ENCODE data around the gene MAP2K5.
A peak's percentile ranks its signal among the peaks of the same experiment; 100 is the strongest.

MAP2K5 gene

DNA sequence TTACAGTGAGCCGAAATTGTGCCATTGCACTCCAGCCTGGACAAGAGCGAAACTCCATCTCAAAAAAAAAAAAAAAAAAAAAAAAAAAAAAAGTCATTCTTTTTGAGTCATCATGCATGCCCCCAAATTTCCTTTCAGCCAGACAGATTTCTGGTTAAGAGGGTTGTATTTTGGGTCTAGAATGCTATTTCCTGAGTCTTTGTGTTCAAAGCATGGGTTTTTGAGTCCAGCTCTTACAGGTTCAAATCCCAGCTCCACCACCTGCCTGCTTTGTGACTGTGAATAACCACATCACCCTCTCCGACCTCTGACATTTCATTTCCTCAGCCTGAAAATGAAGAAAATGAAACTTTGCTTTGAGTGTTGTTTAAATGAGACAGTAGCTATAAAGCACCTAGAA, 30.9 kb upstream of the MAP2K5 start:
- POLR2A ChIA-PET (ENCODE audit: low non-redundant PET) = no interaction called here
- H3K27ac ChIP-seq = no peak overlapping the region
- CTCF ChIA-PET = no interaction called here
- TF ChIP-seq, protein P1, sequence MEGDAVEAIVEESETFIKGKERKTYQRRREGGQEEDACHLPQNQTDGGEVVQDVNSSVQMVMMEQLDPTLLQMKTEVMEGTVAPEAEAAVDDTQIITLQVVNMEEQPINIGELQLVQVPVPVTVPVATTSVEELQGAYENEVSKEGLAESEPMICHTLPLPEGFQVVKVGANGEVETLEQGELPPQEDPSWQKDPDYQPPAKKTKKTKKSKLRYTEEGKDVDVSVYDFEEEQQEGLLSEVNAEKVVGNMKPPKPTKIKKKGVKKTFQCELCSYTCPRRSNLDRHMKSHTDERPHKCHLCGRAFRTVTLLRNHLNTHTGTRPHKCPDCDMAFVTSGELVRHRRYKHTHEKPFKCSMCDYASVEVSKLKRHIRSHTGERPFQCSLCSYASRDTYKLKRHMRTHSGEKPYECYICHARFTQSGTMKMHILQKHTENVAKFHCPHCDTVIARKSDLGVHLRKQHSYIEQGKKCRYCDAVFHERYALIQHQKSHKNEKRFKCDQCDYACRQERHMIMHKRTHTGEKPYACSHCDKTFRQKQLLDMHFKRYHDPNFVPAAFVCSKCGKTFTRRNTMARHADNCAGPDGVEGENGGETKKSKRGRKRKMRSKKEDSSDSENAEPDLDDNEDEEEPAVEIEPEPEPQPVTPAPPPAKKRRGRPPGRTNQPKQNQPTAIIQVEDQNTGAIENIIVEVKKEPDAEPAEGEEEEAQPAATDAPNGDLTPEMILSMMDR (conservative IDR thresholded peaks at IDR 0.05; ENCODE audit: low read depth) = no peak
- DNase-seq (ENCODE audit: low spot score) = no peak

DNA sequence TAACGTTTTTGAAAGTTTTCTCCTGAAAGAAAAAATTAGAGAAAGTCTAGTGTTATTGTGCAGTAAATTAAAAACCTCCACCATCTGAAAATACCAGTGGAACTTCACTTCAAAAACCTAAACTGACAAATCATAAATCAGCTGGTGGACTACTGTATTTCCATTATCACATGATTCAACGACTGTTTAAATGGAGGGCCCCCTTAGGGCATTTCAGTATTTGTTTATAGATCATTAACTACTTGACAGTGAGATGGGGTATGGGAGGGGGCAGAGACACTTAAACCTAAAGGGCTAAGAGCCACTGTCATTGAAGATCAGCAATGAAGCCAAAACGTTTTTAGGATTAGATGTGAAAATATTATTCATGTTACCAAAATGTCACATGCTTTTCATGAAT, 30.4 kb upstream of the MAP2K5 start:
- TF ChIP-seq, protein P1 (conservative IDR thresholded peaks at IDR 0.05; ENCODE audit: low read depth) = no peak
- no peak overlapping the region for H3K27ac ChIP-seq
- ChIA-PET POLR2A (ENCODE audit: low non-redundant PET) (no interaction called here), CTCF (no interaction called here)
- no peak for DNase-seq (ENCODE audit: low spot score)

DNA sequence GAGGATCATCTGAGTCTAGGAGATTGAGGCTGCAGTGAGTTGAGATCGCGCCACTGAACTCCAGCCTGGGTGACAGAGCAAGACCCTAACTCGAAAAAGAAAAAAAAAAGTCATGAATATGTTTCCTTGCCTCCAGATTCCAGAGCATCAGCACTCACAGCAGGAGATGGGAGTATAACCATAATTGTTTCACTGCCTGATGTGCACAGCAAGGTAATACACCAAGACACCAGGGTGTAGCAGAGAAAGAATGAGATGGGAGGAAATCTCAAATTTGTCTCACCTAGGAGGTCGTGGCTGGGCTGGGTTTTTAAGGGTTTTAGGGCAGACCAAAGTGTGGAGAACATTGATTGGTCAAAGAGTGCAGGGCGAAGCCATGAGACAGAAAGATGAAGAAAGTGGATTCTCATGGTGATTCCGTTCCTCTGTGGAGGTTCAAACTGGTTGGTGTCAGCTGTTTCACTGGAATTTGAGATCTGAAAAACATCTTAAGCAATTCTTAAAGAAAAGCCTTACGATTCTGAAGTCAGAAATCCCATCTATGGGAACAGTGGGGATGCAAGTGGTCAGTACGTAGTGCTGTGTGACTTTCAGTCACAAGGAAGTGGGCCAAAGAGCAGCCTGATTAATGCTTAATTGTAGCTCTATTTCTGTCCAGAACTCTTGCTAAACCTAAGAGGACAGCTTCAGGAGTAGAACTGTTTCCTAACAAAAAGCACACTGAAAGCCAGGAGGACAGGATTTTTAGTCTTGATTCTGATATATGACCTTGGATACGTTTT, 29.4 kb upstream of the MAP2K5 start:
- TF ChIP-seq, protein P1 (conservative IDR thresholded peaks at IDR 0.05; ENCODE audit: low read depth) = no peak

DNA sequence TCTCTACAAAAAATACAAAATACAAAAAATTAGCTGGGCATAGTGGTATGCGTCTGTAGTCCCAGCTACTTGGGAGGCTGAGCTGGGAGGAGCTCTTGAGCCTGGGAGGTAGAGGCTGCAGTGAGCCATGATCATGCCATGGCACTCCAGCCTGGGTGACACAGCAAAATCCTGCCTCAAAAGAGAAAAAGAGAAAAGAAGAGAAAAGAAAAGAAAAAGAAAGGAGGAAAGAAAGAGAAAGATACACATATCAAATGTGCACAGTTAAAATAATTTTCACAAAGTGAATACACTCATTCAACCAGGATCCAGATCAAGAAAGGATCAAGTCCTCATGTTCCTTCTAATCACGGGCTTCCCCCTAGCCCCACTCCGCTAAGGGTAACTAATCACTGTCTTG, 27.4 kb upstream of the MAP2K5 start:
- no peak for DNase-seq (ENCODE audit: low spot score)
- no peak overlapping the region for H3K27ac ChIP-seq
- TF ChIP-seq, protein P1 (conservative IDR thresholded peaks at IDR 0.05; ENCODE audit: low read depth) = no peak
- ChIA-PET POLR2A (ENCODE audit: low non-redundant PET) (no interaction called here), CTCF (no interaction called here)

More for the DNA sequence above, 29.4 kb upstream of the MAP2K5 start:
- POLR2A ChIA-PET (ENCODE audit: low non-redundant PET) = no interaction called here
- no peak overlapping the region for H3K27ac ChIP-seq
- CTCF ChIA-PET = no interaction called here
- no peak for DNase-seq (ENCODE audit: low spot score)

DNA sequence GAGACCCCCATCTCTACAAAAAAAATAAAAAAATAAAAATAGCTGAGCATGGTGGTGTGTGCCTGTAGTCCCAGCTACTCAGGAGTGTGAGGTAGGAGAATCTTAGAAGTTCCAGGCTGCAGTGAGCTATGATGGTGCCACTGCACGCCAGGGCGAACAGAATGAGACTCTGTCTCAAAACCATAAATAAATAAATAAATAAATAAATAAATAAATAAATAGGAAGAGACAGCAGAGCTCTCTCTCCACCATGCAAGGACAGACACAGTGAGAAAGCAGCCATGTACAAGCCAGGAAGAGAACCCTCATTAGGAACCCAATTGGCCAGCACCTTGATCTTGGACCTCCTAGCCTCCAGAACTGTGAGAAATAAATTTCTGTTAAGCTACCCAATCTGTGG, 26.9 kb upstream of the MAP2K5 start:
- DNase-seq (ENCODE audit: low spot score) = no peak
- POLR2A ChIA-PET (ENCODE audit: low non-redundant PET) = no interaction called here
- H3K27ac ChIP-seq = no peak overlapping the region
- TF ChIP-seq, protein P1 (conservative IDR thresholded peaks at IDR 0.05; ENCODE audit: low read depth) = no peak
- CTCF ChIA-PET = no interaction called here

DNA sequence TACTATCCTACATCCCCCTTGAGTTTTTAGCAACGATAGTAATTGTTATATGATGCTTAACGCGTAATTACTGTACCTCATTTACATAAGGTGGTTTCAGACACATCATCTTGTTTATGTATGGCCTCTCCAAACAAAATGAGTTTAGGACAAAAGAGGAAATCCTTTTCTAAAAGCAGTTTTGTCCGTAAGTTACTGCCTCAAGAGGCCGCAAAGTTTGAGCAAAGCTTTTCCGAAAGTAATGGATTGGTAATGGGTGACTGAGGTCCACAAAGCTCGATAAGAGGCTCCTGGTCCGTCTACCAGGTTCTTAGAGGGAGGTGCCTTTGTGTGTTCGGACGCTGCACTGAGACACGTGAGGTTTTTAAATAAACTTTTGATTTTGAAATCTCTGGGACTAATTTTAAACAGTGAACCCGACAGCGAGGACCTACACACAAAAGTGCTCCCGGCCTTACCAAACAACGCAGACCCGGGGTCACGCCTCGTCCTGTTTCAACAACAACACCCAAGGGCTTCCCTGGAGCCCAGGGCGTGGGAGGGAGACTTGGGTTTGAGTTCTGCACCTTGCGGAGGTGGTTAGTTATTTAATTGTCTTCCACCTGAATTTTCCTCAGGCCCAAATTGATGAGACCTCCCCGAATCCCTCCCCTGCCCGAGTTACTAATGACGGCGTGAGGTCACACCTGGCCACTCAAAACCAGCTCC, 22.0 kb upstream of the MAP2K5 start:
- ChIA-PET CTCF (interaction anchor here (0.7 kb wide), 1 partner anchor 25 kb away, joined by 3 read pairs; no protein-coding TSS in a partner anchor), POLR2A (ENCODE audit: low non-redundant PET) (interaction anchor here (0.6 kb wide), 2 partner anchors 444 to 591 kb away, joined by 3 to 4 read pairs; no protein-coding TSS in a partner anchor)

More for the DNA sequence above, 22.0 kb upstream of the MAP2K5 start:
- TF ChIP-seq, protein P1 (conservative IDR thresholded peaks at IDR 0.05; ENCODE audit: low read depth) = no peak
- DNase-seq (ENCODE audit: low spot score) = no peak
- peak overlapping the region; percentile 97 for H3K27ac ChIP-seq

Data from RWPE1 (cell line).